Measurements from ENCODE around the gene CAPN5.
"Not testable (repeated sequence)": the region's sequence is repeated elsewhere in the genome, so short reads cannot be mapped to it uniquely, and the experiment has no call there.

GRCh38 chr11:77061258-77061657 lies 5.5 kb upstream of the CAPN5 start:
- TF ChIP-seq, protein P1, sequence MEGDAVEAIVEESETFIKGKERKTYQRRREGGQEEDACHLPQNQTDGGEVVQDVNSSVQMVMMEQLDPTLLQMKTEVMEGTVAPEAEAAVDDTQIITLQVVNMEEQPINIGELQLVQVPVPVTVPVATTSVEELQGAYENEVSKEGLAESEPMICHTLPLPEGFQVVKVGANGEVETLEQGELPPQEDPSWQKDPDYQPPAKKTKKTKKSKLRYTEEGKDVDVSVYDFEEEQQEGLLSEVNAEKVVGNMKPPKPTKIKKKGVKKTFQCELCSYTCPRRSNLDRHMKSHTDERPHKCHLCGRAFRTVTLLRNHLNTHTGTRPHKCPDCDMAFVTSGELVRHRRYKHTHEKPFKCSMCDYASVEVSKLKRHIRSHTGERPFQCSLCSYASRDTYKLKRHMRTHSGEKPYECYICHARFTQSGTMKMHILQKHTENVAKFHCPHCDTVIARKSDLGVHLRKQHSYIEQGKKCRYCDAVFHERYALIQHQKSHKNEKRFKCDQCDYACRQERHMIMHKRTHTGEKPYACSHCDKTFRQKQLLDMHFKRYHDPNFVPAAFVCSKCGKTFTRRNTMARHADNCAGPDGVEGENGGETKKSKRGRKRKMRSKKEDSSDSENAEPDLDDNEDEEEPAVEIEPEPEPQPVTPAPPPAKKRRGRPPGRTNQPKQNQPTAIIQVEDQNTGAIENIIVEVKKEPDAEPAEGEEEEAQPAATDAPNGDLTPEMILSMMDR (conservative IDR thresholded peaks at IDR 0.05), result not testable (repeated sequence)
- TF ChIP-seq ZFX (IDR thresholded peaks at IDR 0.05), result not testable (repeated sequence)
